Measurements from ENCODE around the gene CGB3. TPM values are rescaled to one million over a fixed set of nuclear protein-coding genes. Genes with fewer than 3 reads are reported as not detected.

CGB3 gene
- total RNA-seq, 1 donor from 2014 or later: not detected

- Mint-ChIP-seq H3K4me1 (no peaks in the 10 kb centered on the region), H3K9me3 (no peaks in the 10 kb centered on the region)
Observed at GRCh38 chr19:49009828-49010227, 14.3 kb downstream of the CGB3 start.

GRCh38 chr19:49006905-49007304 lies 17.2 kb downstream of the CGB3 start:
- Mint-ChIP-seq H3K36me3 (ENCODE audit: low read depth) (peaks cover 72% of the 10 kb centered on the region), H3K4me3 (no peak overlapping the region), H3K27ac (no peak overlapping the region), H3K4me1 (no peaks in the 10 kb centered on the region), H3K9me3 (no peaks in the 10 kb centered on the region), H3K27me3 (no peaks in the 10 kb centered on the region)
- ChIA-PET CTCF (no interaction called here), POLR2A (interaction anchor here (0.9 kb wide), 1 partner anchor 14 kb away, joined by 5 read pairs; the partner anchor contains the start of genes GYS1 and RUVBL2)
- ATAC-seq (ENCODE audit: low read depth): no peak
- intact Hi-C loops (cut with micrococcal nuclease): no loop called here
- TF ChIP-seq, protein P1, sequence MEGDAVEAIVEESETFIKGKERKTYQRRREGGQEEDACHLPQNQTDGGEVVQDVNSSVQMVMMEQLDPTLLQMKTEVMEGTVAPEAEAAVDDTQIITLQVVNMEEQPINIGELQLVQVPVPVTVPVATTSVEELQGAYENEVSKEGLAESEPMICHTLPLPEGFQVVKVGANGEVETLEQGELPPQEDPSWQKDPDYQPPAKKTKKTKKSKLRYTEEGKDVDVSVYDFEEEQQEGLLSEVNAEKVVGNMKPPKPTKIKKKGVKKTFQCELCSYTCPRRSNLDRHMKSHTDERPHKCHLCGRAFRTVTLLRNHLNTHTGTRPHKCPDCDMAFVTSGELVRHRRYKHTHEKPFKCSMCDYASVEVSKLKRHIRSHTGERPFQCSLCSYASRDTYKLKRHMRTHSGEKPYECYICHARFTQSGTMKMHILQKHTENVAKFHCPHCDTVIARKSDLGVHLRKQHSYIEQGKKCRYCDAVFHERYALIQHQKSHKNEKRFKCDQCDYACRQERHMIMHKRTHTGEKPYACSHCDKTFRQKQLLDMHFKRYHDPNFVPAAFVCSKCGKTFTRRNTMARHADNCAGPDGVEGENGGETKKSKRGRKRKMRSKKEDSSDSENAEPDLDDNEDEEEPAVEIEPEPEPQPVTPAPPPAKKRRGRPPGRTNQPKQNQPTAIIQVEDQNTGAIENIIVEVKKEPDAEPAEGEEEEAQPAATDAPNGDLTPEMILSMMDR (IDR thresholded peaks at IDR 0.05): no peak
- DNase-seq: no peak

More at GRCh38 chr19:49009828-49010227, 14.3 kb downstream of the CGB3 start:
- DNase-seq (no peak), ATAC-seq (ENCODE audit: low read depth) (no peak)
- Mint-ChIP-seq H3K36me3 (ENCODE audit: low read depth) (peaks cover 74% of the 10 kb centered on the region), H3K27ac (no peak overlapping the region), H3K4me3 (no peak overlapping the region), H3K27me3 (no peaks in the 10 kb centered on the region)
- intact Hi-C loops (cut with micrococcal nuclease): no loop called here
- TF ChIP-seq, protein P1 (IDR thresholded peaks at IDR 0.05): no peak
- POLR2A ChIA-PET: no interaction called here
- CTCF ChIA-PET: no interaction called here

GRCh38 chr19:49004964-49005614 lies 19.0 kb downstream of the CGB3 start:
- POLR2A ChIA-PET: no interaction called here
- intact Hi-C loops (cut with micrococcal nuclease): no loop called here
- H3K27ac Mint-ChIP-seq: no peak overlapping the region
- H3K4me3 Mint-ChIP-seq: no peak overlapping the region
- DNase-seq: no peak
- H3K36me3 Mint-ChIP-seq (ENCODE audit: low read depth): peaks cover 58% of the 10 kb centered on the region
- TF ChIP-seq, protein P1 (IDR thresholded peaks at IDR 0.05): no peak
- no peaks in the 10 kb centered on the region for H3K4me1 Mint-ChIP-seq
- no peak for ATAC-seq (ENCODE audit: low read depth)
- no peaks in the 10 kb centered on the region for H3K27me3 Mint-ChIP-seq
- CTCF ChIA-PET: no interaction called here
- H3K9me3 Mint-ChIP-seq: no peaks in the 10 kb centered on the region

DNA sequence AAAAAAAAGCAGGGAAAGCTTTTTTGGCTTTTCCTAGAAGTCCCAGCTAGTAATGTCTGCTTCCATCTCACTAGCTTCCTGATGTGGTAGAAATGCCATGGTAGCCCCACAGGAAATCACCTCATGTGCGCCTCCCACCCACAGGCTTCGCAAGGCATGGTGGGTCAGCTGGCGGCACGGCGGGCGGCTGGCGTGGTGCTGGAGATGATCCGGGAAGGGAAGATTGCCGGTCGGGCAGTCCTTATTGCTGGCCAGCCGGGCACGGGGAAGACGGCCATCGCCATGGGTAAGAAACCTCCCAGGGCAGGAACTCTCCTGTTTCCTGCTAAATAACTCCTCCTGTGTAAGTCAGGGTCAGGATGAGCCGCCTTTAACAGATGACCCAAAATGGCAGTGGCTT lies 20.0 kb downstream of the CGB3 start:
- intact Hi-C loops (cut with micrococcal nuclease): no loop called here
- H3K4me3 Mint-ChIP-seq: no peak overlapping the region
- TF ChIP-seq, protein P1 (IDR thresholded peaks at IDR 0.05): no peak
- no peak overlapping the region for H3K27ac Mint-ChIP-seq
- DNase-seq (no peak), ATAC-seq (ENCODE audit: low read depth) (no peak)
- H3K36me3 Mint-ChIP-seq (ENCODE audit: low read depth): peaks cover 57% of the 10 kb centered on the region
- H3K4me1 Mint-ChIP-seq: peaks cover 2% of the 10 kb centered on the region
- no peaks in the 10 kb centered on the region for H3K9me3 Mint-ChIP-seq
- CTCF ChIA-PET: interaction anchor here (1.5 kb wide), 1 partner anchor 11 kb away, joined by 5 read pairs; the partner anchor contains the start of gene GYS1
- no peaks in the 10 kb centered on the region for H3K27me3 Mint-ChIP-seq
- POLR2A ChIA-PET: interaction anchor here (0.6 to 0.7 kb wide), 4 partner anchors 8 to 507 kb away, joined by 3 to 7 read pairs (median 3); no protein-coding TSS in a partner anchor

DNA sequence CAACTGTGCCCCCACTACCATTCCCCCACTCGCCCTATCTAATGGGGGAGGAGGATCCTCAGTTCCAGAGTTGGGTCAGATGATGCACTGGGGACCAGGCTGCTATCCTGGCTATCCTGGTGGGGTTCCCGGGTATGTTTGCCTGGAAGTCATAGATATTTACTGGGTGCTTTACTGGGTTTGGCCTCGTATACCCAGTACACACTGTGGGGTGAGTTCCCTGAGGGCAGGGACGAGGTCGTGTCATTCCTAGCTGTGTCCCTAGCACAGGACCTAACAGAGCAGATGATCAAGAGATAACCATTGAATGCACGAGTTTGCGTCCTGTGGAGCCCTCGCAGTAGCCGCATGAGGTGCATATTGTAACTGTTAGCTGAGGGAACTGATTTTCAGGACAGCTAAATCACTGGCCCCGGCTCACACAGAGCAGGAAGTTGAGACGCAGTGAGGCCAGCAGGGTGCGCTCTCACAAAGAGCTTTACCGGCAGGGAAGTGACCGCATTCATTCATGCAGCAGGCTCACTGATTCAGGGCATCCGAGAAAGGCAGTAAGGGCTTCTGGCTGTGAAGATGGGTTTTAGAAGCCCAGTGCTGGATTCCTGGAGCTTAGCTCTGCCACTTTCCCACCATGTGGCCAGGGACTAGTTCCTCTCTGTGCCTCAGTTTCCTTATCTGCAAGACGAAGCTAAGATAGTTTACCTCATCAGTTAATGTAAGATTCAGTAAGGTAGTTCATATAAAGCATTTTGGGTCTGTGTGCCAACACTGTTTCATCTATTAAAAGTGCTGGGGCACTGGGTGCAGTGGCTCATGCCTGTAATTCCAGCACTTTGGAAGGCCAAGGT lies 24.4 kb downstream of the CGB3 start:
- H3K27me3 Mint-ChIP-seq: no peaks in the 10 kb centered on the region
- TF ChIP-seq, protein P1 (IDR thresholded peaks at IDR 0.05): no peak
- H3K4me1 Mint-ChIP-seq: peaks cover 11% of the 10 kb centered on the region
- DNase-seq (peak; percentile 41), ATAC-seq (ENCODE audit: low read depth) (peak; percentile 86)
- no peak overlapping the region for H3K4me3 Mint-ChIP-seq
- no peak overlapping the region for H3K27ac Mint-ChIP-seq
- H3K9me3 Mint-ChIP-seq: no peaks in the 10 kb centered on the region
- intact Hi-C loops (cut with micrococcal nuclease): loop anchor here (1.0 to 10.0 kb wide), 5 partner anchors 75 to 875 kb away; partner anchors contain the start of genes AKT1S1, C19orf73, LIN7B and PPFIA3
- peaks cover 34% of the 10 kb centered on the region for H3K36me3 Mint-ChIP-seq (ENCODE audit: low read depth)
- ChIA-PET CTCF (interaction anchor here (0.7 to 1.7 kb wide), 8 partner anchors 9 to 212 kb away, joined by 3 to 8 read pairs (median 4); no protein-coding TSS in a partner anchor), POLR2A (interaction anchor here (0.6 to 1.1 kb wide), 2 partner anchors 26 to 128 kb away, joined by 4 to 5 read pairs; partner anchors contain the start of gene PPP1R15A)
